Neural crest cell (in vitro differentiated cells): ENCODE measurements around the gene CD47. TPM values are rescaled to one million over a fixed set of nuclear protein-coding genes. Genes with fewer than 3 reads are reported as not detected.

Source experiments
- DNase-seq: peaks from one replicate; pipeline ENCODE4 v3.0.0; 2021; ENCODE audit warnings: low read depth, mixed read lengths, low spot score
- H3K27ac Mint-ChIP-seq: one replicate; pipeline ENCODE4 v1.8.0; 2021; ENCODE audit warnings: mild to moderate bottlenecking, mixed read lengths; ENCODE audit not compliant: unreplicated experiment
- H3K27me3 Mint-ChIP-seq: 2 replicates; pipeline ENCODE4 v1.8.0; 2021; ENCODE audit warnings: low read depth, mild to moderate bottlenecking, mixed read lengths
- H3K36me3 Mint-ChIP-seq: 2 replicates; pipeline ENCODE4 v1.8.0; 2021; ENCODE audit warnings: low read depth, mild to moderate bottlenecking, mixed read lengths
- H3K4me1 Mint-ChIP-seq: 2 replicates; pipeline ENCODE4 v1.8.0; 2021; ENCODE audit warnings: mixed read lengths
- H3K4me3 Mint-ChIP-seq: one replicate; pipeline ENCODE4 v1.8.0; 2021; ENCODE audit warnings: mild to moderate bottlenecking, mixed read lengths
- H3K9me3 Mint-ChIP-seq: 2 replicates; pipeline ENCODE4 v1.8.0; 2021; ENCODE audit warnings: mixed read lengths
- total RNA-seq: library from RNA; stranded (reverse); gene quantifications from 2 replicates; pipeline ENCODE4 v1.2.1, GENCODE V29; 2021
- TF ChIP-seq, protein P1 (sequence below): fragments of 200-600 bp; sonication (generic); conservative IDR thresholded peaks from 2 replicates; pipeline ENCODE4 v1.5.0; 2021; ENCODE audit warnings: antibody characterized with exemption, mild to moderate bottlenecking

The CD47 gene
- total RNA-seq, 1 donor from 2014 or later: 48.3 TPM

DNA sequence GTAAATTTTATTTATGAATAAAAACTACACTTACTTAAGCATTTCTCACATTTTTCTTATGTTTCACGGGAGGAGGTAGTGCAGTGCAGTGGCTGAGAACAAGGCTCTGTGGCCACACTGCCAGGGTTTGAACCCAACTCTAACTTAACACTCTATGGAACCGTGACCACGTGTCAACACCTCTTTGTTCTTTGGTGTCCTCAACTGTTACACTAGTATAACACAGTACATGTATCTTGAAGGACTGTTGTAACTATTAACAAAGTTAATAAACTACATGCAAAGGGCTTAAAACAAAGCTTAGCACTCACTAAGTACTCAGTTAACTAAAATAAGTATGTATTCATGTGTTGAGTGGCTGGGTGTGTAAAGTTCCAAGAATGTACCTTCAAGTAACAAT, 19.5 kb downstream of the CD47 start:
- TF ChIP-seq, protein P1, sequence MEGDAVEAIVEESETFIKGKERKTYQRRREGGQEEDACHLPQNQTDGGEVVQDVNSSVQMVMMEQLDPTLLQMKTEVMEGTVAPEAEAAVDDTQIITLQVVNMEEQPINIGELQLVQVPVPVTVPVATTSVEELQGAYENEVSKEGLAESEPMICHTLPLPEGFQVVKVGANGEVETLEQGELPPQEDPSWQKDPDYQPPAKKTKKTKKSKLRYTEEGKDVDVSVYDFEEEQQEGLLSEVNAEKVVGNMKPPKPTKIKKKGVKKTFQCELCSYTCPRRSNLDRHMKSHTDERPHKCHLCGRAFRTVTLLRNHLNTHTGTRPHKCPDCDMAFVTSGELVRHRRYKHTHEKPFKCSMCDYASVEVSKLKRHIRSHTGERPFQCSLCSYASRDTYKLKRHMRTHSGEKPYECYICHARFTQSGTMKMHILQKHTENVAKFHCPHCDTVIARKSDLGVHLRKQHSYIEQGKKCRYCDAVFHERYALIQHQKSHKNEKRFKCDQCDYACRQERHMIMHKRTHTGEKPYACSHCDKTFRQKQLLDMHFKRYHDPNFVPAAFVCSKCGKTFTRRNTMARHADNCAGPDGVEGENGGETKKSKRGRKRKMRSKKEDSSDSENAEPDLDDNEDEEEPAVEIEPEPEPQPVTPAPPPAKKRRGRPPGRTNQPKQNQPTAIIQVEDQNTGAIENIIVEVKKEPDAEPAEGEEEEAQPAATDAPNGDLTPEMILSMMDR: no peak
- Mint-ChIP-seq H3K27me3 (no peaks in the 10 kb centered on the region), H3K4me3 (no peak overlapping the region), H3K27ac (no peak overlapping the region), H3K4me1 (no peaks in the 10 kb centered on the region), H3K9me3 (no peaks in the 10 kb centered on the region), H3K36me3 (peaks cover 6% of the 10 kb centered on the region)
- DNase-seq: no peak

- no peak overlapping the region for H3K4me3 Mint-ChIP-seq
- H3K27ac Mint-ChIP-seq: no peak overlapping the region
- peaks cover 10% of the 10 kb centered on the region for H3K36me3 Mint-ChIP-seq
- H3K27me3 Mint-ChIP-seq: no peaks in the 10 kb centered on the region
- H3K4me1 Mint-ChIP-seq: no peaks in the 10 kb centered on the region
- TF ChIP-seq, protein P1: no peak
- H3K9me3 Mint-ChIP-seq: no peaks in the 10 kb centered on the region
- DNase-seq: no peak
Measured at GRCh38 chr3:108070356-108070755, 20.5 kb downstream of the CD47 start.

GRCh38 chr3:108067768-108068167, 23.1 kb downstream of the CD47 start:
- DNase-seq: no peak
- Mint-ChIP-seq H3K4me1 (no peaks in the 10 kb centered on the region), H3K27me3 (no peaks in the 10 kb centered on the region), H3K27ac (no peak overlapping the region), H3K36me3 (peaks cover 13% of the 10 kb centered on the region), H3K9me3 (no peaks in the 10 kb centered on the region), H3K4me3 (no peak overlapping the region)
- TF ChIP-seq, protein P1: no peak

DNA sequence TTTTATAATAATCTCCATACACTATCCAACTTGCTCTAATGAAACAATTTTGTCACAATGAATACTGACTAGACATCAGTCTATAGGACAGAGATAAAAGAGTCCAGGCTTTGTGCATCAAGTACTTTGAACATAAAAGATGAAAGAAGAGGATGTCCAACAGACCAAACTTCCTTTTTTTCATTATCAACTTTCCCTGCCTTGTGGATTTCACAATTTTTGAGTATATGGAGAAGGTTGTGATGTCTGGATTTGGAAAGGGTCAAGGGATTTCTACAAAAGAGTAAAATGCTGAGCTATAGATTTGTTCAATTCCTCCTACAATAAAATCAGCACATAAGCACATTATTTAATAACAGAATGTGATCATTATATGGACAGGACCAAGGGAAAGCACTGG, 25.7 kb downstream of the CD47 start:
- no peaks in the 10 kb centered on the region for H3K4me1 Mint-ChIP-seq

GRCh38 chr3:108064293-108064887, 26.4 kb downstream of the CD47 start:
- no peaks in the 10 kb centered on the region for H3K4me1 Mint-ChIP-seq
- H3K36me3 Mint-ChIP-seq: peaks cover 22% of the 10 kb centered on the region
- H3K9me3 Mint-ChIP-seq: no peaks in the 10 kb centered on the region
- TF ChIP-seq, protein P1: no peak
- no peaks in the 10 kb centered on the region for H3K27me3 Mint-ChIP-seq
- H3K4me3 Mint-ChIP-seq: no peak overlapping the region
- no peak overlapping the region for H3K27ac Mint-ChIP-seq
- no peak for DNase-seq

More for the DNA sequence above, 25.7 kb downstream of the CD47 start:
- Mint-ChIP-seq H3K9me3 (no peaks in the 10 kb centered on the region), H3K27ac (no peak overlapping the region), H3K4me3 (no peak overlapping the region), H3K36me3 (peaks cover 16% of the 10 kb centered on the region), H3K27me3 (no peaks in the 10 kb centered on the region)
- TF ChIP-seq, protein P1: no peak
- no peak for DNase-seq
